Measurements from ENCODE around the gene ZNF718. TPM values are rescaled to one million over a fixed set of nuclear protein-coding genes. Genes with fewer than 3 reads are reported as not detected.

ZNF718 gene
- total and polyA plus RNA-seq, 2 experiments from 2014 or later, result 9.7 to 35.1 TPM

DNA sequence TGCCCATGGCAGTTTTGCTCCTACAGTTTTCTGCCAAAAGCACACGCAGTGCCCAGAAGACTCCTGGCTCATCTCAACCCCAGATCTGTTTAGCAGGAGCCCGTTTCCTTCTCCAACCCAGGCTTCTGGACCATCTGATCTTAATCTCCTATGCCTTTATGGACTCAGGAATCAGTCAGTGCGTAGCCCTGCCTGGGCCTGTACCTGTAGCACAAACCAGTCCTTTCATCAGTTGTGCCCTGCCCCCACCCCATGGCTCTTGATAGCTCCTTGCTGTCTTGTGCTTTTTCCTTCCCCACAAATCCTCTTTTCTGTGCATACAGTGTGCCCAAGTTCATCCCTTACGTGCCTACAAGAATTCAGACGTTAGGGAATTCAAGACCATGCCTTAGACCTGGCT, 1.5 kb downstream of the ZNF718 start (continued):
- TF ChIP-seq, protein P1, sequence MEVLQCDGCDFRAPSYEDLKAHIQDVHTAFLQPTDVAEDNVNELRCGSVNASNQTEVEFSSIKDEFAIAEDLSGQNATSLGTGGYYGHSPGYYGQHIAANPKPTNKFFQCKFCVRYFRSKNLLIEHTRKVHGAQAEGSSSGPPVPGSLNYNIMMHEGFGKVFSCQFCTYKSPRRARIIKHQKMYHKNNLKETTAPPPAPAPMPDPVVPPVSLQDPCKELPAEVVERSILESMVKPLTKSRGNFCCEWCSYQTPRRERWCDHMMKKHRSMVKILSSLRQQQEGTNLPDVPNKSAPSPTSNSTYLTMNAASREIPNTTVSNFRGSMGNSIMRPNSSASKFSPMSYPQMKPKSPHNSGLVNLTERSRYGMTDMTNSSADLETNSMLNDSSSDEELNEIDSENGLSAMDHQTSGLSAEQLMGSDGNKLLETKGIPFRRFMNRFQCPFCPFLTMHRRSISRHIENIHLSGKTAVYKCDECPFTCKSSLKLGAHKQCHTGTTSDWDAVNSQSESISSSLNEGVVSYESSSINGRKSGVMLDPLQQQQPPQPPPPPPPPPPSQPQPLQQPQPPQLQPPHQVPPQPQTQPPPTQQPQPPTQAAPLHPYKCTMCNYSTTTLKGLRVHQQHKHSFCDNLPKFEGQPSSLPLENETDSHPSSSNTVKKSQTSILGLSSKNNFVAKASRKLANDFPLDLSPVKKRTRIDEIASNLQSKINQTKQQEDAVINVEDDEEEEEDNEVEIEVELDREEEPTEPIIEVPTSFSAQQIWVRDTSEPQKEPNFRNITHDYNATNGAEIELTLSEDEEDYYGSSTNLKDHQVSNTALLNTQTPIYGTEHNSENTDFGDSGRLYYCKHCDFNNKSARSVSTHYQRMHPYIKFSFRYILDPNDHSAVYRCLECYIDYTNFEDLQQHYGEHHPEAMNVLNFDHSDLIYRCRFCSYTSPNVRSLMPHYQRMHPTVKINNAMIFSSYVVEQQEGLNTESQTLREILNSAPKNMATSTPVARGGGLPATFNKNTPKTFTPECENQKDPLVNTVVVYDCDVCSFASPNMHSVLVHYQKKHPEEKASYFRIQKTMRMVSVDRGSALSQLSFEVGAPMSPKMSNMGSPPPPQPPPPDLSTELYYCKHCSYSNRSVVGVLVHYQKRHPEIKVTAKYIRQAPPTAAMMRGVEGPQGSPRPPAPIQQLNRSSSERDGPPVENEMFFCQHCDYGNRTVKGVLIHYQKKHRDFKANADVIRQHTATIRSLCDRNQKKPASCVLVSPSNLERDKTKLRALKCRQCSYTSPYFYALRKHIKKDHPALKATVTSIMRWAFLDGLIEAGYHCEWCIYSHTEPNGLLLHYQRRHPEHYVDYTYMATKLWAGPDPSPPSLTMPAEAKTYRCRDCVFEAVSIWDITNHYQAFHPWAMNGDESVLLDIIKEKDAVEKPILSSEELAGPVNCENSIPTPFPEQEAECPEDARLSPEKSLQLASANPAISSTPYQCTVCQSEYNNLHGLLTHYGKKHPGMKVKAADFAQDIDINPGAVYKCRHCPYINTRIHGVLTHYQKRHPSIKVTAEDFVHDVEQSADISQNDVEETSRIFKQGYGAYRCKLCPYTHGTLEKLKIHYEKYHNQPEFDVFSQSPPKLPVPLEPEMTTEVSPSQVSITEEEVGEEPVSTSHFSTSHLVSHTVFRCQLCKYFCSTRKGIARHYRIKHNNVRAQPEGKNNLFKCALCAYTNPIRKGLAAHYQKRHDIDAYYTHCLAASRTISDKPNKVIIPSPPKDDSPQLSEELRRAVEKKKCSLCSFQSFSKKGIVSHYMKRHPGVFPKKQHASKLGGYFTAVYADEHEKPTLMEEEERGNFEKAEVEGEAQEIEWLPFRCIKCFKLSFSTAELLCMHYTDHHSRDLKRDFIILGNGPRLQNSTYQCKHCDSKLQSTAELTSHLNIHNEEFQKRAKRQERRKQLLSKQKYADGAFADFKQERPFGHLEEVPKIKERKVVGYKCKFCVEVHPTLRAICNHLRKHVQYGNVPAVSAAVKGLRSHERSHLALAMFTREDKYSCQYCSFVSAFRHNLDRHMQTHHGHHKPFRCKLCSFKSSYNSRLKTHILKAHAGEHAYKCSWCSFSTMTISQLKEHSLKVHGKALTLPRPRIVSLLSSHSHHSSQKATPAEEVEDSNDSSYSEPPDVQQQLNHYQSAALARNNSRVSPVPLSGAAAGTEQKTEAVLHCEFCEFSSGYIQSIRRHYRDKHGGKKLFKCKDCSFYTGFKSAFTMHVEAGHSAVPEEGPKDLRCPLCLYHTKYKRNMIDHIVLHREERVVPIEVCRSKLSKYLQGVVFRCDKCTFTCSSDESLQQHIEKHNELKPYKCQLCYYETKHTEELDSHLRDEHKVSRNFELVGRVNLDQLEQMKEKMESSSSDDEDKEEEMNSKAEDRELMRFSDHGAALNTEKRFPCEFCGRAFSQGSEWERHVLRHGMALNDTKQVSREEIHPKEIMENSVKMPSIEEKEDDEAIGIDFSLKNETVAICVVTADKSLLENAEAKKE (CRISPR knock-in tag; IDR thresholded peaks at IDR 0.05), result no peak

DNA sequence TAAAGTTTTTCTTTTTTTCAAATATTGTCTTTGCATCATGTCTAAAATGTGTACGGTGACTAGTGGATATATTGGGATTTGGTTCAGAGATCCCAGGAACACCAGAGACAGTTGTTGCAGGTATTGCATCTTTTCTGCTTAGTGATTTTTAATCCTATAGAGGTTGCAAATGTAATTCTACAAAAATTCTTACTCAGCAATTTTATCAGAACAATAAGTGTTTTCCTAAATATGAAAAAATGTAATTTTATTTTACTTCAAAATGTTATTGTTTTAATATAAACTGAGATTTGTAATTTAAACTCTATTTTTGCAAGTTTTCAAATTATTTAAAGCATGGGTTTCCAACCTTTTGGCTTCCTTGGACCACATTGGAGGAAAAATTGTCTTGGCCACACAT, 8.2 kb downstream of the ZNF718 start:
- Histone ChIP-seq H3K79me2 (replicated peaks; ENCODE audit: insufficient read depth) (peaks cover 78% of the 10 kb centered on the region), H3K9me2 (ENCODE audit: insufficient read depth) (no peaks in the 10 kb centered on the region), H3F3A (replicated peaks; ENCODE audit: low read depth) (no peaks in the 10 kb centered on the region), H2AFZ (no peak overlapping the region), H3K36me3 (ENCODE audit: insufficient read depth) (peaks cover 34% of the 10 kb centered on the region), H3K27ac (ENCODE audit: low read depth) (no peak overlapping the region), H3K4me3 (no peak overlapping the region), H4K20me1 (replicated peaks; ENCODE audit: insufficient read depth) (peaks cover 25% of the 10 kb centered on the region), H3K27me3 (ENCODE audit: insufficient read depth) (no peaks in the 10 kb centered on the region), H3K4me1 (ENCODE audit: insufficient read depth) (0 out of 2 replicates have a peak, but pooled peaks cover under 1% of the 10 kb centered on the region), H3K4me2 (no peak overlapping the region)
- H3K9me3 Mint-ChIP-seq, result no peaks in the 10 kb centered on the region
- no peak for ATAC-seq
- H3K27me3 Mint-ChIP-seq (ENCODE audit: insufficient read depth, low read depth, poor library complexity), result no peaks in the 10 kb centered on the region
- no peak overlapping the region for H3K4me3 Mint-ChIP-seq
- no peak for DNase-seq (ENCODE audit: low spot score)
- peaks cover 2% of the 10 kb centered on the region; the same call in 2 of the 3 replicates for H3K4me1 Mint-ChIP-seq
- peaks cover 77% of the 10 kb centered on the region for H3K36me3 Mint-ChIP-seq (ENCODE audit: low read depth)
- H3K27ac Mint-ChIP-seq, result no peak overlapping the region
- no peak for TF ChIP-seq JUNB (IDR thresholded peaks at IDR 0.05; ENCODE audit: unreplicated experiment)
- TF ChIP-seq CREB1 (CRISPR knock-in tag; IDR thresholded peaks at IDR 0.05; ENCODE audit: low read depth), result no peak
- no peak for TF ChIP-seq STAT1 (IDR thresholded peaks at IDR 0.05; ENCODE audit: unreplicated experiment)
- TF ChIP-seq POLR2AphosphoS5 (IDR thresholded peaks at IDR 0.05; ENCODE audit: low read depth), result no peak
- TF ChIP-seq EZH2phosphoT487 (IDR thresholded peaks at IDR 0.05; ENCODE audit: unreplicated experiment), result no peak
- TF ChIP-seq, protein P1 (CRISPR knock-in tag; IDR thresholded peaks at IDR 0.05), result no peak
- TF ChIP-seq, protein P2, sequence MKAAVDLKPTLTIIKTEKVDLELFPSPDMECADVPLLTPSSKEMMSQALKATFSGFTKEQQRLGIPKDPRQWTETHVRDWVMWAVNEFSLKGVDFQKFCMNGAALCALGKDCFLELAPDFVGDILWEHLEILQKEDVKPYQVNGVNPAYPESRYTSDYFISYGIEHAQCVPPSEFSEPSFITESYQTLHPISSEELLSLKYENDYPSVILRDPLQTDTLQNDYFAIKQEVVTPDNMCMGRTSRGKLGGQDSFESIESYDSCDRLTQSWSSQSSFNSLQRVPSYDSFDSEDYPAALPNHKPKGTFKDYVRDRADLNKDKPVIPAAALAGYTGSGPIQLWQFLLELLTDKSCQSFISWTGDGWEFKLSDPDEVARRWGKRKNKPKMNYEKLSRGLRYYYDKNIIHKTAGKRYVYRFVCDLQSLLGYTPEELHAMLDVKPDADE (IDR thresholded peaks at IDR 0.05), result no peak
- TF ChIP-seq ZNF114 (CRISPR knock-in tag; IDR thresholded peaks at IDR 0.05), result no peak
- TF ChIP-seq ZNF331 (CRISPR knock-in tag; IDR thresholded peaks at IDR 0.05; ENCODE audit: low read depth), result no peak

Measured in GM23338 (cell line).